ENCODE measurements around the gene ZBTB47.

ZBTB47 gene

GRCh38 chr3:42686832-42687650 is 33.5 kb downstream of the ZBTB47 start:
- no peak for DNase-seq

- DNase-seq: no peak
Observed at GRCh38 chr3:42688016-42688415, 34.5 kb downstream of the ZBTB47 start.

DNA sequence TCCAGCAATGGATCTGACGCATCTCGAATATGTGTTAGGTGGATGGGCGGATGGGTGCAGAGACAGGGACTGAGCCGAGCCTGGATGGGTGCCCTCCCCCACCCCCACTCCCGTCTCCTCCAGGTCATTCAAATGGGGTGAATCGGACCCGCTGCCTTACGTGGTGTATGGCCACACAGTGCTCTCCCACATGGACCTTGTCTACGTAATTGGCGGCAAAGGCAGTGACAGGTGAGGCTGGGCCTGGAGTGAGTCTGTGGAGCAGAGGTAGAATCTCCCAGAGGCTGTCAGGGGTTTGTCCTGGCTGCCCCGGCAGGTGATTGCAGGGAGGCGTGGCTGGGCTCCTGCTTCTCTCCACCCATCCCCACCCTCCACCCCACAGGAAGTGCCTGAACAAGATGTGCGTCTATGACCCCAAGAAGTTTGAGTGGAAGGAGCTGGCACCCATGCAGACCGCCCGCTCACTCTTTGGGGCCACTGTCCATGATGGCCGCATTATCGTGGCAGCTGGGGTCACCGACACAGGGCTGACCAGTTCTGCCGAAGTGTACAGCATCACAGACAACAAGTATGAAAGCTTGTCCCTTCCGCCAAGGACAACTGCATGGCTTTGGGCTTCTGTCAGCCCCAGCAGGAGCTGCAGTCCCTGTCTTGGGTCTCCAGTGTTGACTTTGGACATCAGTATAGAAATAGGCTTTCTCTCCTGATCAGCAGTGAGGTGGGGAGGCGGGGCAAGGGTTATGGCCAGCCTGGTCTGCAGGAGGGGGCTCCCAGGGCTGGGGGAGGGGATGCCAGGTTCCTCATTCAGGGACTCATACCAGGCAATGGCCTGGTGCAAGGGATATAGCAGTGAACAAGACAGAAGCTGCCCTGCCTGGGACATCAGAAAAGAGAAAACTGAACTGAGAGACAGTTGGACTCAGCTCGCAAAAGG is 35.3 kb downstream of the ZBTB47 start:
- no peak for DNase-seq

GRCh38 chr3:42689421-42690014 is 36.0 kb downstream of the ZBTB47 start:
- no peak for DNase-seq

- DNase-seq: no peak
Observed at GRCh38 chr3:42690191-42690590, 36.7 kb downstream of the ZBTB47 start.

DNA sequence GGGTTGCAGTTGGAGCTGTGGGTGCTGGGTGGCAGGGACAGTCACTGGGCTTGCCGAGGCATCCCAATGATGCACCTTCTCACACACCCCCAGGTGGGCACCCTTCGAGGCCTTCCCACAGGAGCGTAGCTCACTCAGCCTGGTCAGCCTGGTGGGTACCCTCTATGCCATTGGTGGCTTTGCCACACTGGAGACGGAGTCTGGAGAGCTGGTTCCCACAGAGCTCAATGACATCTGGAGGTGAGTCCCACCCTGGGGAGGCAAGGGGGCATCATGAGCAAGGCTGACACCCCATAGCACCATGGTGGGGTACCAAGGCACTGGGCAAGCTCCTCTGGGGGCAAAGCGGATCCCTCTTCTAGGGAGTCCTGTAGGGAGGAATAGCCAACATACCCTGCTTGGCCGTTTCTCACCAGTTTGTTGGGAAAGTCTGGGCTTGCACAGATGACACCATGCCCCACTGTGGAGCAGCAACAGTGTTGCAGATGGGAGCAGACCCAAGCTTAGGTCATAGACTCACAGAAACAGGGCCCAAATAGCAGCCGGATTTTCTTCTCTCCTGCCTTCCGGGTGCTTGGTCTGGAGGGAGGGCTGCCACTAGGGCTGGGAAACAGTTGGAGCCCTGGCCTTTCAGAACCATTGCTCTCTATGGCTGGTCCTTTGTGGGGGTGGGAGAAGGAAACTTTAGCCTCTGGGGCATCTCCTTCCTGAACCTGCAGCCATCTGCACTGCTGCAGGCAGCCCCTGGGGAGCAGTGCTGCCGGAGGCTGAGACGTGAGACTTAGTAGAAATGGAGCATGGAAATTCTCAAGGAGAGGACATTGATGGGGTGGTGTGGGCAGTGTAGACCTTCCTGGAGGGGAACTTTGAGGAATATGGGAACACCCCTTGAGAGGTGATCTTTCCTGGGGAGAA is 37.5 kb downstream of the ZBTB47 start:
- DNase-seq: no peak

GRCh38 chr3:42691816-42692666 is 38.5 kb downstream of the ZBTB47 start:
- no peak for DNase-seq

GRCh38 chr3:42692667-42693529 is 39.4 kb downstream of the ZBTB47 start:
- DNase-seq: no peak

GRCh38 chr3:42693530-42693930 is 40.0 kb downstream of the ZBTB47 start:
- no peak for DNase-seq

DNA sequence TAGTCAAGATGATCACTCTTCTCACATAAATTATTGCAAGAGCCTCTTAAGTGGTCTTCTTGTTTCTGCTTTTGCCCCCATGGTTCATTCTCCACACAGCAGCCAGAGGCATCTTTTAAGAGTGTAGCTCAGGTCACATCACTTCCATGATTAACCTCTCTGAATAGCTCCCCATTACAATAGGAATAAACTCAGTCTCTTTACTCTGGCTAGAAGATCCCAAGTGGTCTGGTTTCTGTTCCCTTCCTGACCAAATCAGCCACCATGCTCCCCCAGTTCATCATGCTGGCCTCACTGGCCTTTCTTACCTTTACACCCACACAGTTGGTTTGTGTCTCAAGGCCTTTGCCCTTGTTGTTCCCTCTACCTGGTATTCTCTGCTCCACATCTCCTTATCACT is 40.9 kb downstream of the ZBTB47 start:
- no peak for DNase-seq

DNA sequence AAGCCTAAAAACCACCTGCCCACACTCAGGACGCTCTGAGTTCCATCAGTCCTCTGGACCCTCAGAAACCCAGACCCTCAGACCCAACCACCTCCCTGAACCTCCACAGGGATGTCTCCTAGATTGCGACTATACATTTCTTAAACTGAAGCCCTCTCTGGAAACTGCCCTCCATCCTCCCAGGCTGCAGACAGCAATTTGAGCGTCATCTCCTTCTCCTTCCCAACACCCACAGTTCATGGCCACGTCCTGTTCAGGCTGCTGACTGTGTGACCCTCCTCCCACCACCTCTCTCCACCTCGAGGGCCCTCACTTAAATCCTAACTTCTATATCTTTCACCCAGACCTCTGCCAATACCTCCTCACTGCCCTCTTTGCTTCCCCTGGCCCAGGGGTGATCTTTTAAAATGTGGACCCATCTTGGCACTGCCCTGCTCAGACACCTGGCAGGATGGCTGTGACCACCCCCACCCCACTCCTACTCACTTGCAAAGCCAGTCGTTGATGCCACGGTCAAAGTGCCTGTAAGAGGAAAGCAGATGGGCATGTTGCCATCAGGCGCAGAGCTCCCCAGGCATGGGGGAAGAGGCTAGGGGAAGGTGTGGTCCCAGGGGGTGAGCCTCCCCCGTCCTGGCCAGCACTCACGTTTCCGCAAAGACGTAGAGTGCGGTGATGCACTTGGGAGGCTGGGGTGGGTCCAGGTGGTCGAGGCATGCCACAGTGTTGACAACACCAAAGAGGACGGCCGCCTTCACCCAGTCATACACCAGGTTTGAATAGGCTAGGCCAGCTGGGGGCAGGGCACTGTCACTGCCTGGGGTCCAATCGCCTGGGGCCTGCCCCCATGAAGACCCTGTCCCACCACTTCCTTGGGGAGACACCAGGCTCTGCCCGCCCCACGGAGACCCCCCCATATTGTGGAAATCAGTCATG is 43.1 kb downstream of the ZBTB47 start:
- no peak for DNase-seq

GRCh38 chr3:42697289-42698051 is 44.0 kb downstream of the ZBTB47 start:
- DNase-seq: no peak

DNA sequence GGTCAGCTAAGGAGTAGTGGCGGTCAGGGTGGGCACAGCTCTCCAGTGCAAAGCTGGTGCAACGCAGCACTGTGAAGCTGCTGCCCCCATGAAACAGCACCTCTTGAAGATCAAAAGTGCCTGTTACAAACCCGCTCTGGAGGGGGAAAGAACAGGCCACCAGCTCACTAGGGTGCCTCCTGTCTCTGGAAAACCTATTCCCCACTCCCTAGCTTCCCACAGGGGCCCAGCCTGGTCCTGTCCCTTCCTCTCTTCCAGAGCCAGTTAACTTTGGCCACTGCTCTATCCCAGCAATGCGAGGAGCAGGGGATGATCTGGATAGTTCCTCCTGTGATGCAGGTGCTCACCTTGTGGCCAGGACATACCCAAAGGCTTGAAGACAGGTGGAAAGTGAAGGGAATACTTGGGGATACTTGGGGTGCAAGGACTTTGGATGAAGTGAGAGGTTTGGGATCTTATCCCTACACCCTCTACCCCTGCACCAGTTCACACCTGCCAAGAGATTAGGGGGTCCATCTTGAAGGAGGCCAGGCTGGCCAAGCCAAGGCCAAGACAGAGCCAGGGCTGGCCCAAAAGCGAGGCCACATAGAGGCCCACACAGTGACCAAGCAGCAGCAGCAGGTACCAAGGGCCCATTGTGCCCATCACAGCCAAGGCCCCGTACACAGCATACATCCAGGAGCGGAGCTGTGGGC is 44.9 kb downstream of the ZBTB47 start:
- DNase-seq: no peak

DNA sequence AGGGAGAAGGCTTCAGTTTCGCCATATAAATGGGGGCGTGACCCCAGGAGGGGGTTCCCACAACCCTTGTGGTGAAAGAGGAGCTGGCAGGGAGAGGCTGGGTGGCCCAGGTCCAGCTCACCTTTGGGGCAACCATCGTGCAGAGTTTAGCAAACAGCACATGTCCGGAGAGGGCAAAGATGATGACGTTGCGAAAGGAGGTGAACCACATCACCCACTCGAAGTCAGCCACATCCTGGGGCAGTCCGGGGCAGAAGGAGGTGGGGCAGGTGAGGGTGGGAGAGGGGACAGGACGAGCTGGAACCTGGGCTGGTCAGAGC is 45.4 kb downstream of the ZBTB47 start:
- DNase-seq: peak; percentile 15 to 16

DNA sequence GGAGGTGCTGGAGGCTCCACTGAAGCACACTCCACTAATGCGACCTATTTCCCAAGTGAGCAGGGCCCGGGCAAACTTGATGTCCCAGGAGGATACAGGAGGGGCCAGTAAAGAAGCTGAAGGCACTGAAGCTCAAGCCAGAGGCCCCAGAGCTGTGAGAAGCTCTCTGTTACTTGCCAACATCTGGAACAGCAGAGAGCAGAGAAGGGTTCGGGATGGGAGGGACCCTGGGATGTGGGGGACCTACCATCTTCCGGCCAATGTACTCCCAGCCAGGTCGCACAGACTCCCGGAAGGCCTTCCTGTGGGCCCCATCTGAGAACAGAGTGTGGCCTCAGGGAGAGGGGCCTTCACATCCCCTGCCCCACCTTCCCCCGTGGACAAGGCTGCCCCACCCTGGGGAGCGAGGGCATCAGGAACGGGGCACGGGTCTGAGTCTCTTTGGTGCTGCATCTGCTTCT is 46.0 kb downstream of the ZBTB47 start:
- DNase-seq: no peak

DNA sequence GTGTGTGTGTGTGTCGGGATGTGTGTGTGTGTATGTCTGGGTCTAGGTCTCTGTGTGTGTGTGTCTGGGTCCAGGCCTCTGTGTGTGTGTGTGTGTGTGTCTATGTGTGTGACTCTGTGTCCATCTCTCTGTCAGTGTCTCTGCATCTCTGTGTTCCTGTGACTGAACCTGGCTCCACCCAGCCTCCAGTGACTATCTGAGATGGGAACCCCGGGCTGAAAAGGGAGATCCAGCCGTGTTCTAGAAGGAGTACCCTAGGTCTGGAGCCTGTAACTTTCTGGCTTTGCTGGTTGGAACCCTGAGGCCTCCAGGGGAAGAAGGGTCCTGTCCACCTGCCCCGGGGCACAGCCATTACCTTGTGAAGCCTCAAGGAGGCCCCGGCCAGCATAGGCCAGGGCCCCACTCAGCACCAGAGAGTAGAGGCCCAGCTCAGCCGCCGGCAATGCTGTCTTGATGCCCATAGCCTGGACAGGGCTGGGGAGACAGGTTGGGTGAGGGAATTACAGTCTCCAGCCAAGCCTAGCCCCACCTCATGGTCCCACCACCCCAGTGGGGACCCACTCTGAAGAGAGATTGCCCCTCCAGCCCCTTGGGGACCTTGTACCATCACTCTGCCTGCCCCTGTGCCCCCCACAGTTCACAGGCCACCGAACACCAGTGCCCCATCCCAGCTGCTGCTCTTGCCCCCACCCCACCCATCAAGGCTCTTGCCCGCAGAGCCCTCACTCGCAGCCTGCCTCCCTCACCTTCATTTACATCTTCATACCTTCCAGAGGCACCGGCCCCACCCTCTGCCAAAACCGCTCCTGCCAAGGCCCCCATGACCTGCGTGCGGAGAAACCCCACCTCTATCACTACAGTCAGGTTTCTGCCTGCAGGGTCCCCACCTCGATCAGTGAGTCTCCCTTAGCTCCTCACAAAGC is 47.1 kb downstream of the ZBTB47 start:
- DNase-seq: no peak
